Fibroblast of lung (primary cell): Measurements from ENCODE around the gene UBN1. TPM values are rescaled to one million over a fixed set of nuclear protein-coding genes. Genes with fewer than 3 reads are reported as not detected.
A peak's percentile ranks its signal among the peaks of the same experiment; 100 is the strongest.

Source experiments
- DNase-seq, 2 donors: peaks; one replicate each; pipeline versions ENCODE4 v3.0.0 to v3.0.0-alpha.2; 2010; ENCODE audit warnings: low read depth in 2 of 2
- H2AFZ ChIP-seq: 2 replicates; pipeline ENCODE4 v1.5.1; 2012; ENCODE audit warnings: low read length, control low read depth, inconsistent platforms
- H3K27ac ChIP-seq: 2 replicates; pipeline ENCODE4 v1.5.1; 2011; ENCODE audit warnings: low read length, control low read depth; ENCODE audit not compliant: insufficient read depth
- H3K27me3 ChIP-seq: 2 replicates; pipeline ENCODE4 v1.5.1; 2011; ENCODE audit warnings: mild to moderate bottlenecking, low read length; ENCODE audit not compliant: control insufficient read depth, insufficient read depth
- H3K36me3 ChIP-seq: 2 replicates; pipeline ENCODE4 v1.5.1; 2011; ENCODE audit warnings: low read length; ENCODE audit not compliant: control insufficient read depth, insufficient read depth
- H3K4me1 ChIP-seq: 2 replicates; pipeline ENCODE4 v1.5.1; 2011; ENCODE audit warnings: low read length; ENCODE audit not compliant: control insufficient read depth, insufficient read depth; ENCODE audit errors: extremely low read depth
- H3K4me2 ChIP-seq: 2 replicates; pipeline ENCODE4 v1.5.1; 2011; ENCODE audit warnings: low read length, control low read depth; ENCODE audit not compliant: insufficient read depth; ENCODE audit errors: extremely low read depth
- H3K4me3 ChIP-seq, 4 experiments: fragments of 200-600 bp in 1 of 4; sonication (generic) in 1 of 4; replicated peaks in 1 of 4; 2 replicates each; pipeline ENCODE4 v1.5.1; 2011 to 2016; ENCODE audit warnings: low read length in 4 of 4, low read depth in 3 of 4, mild to moderate bottlenecking in 3 of 4, control low read depth in 2 of 4, inconsistent platforms in 1 of 4, mixed read lengths in 1 of 4; ENCODE audit not compliant: insufficient read depth in 1 of 4; ENCODE audit errors: control extremely low read depth in 1 of 4
- H3K79me2 ChIP-seq: 2 replicates; pipeline ENCODE4 v1.5.1; 2012; ENCODE audit warnings: mild to moderate bottlenecking, low read length, inconsistent platforms; ENCODE audit not compliant: control insufficient read depth, insufficient read depth
- H3K9ac ChIP-seq: 2 replicates; pipeline ENCODE4 v1.5.1; 2011; ENCODE audit warnings: mild to moderate bottlenecking, low read length, control low read depth; ENCODE audit not compliant: insufficient read depth
- H3K9me3 ChIP-seq: 2 replicates; pipeline ENCODE4 v1.5.1; 2012; ENCODE audit warnings: low read depth, low read length; ENCODE audit not compliant: control insufficient read depth, insufficient read depth
- H4K20me1 ChIP-seq: 2 replicates; pipeline ENCODE4 v1.5.1; 2011; ENCODE audit warnings: low read length; ENCODE audit not compliant: control insufficient read depth, insufficient read depth; ENCODE audit errors: extremely low read depth
- EZH2 ChIP-seq: IDR thresholded peaks from 2 replicates; pipeline ENCODE4 v1.5.1; 2012; ENCODE audit warnings: low read length, control low read depth, mild to moderate bottlenecking; ENCODE audit errors: missing control alignments
- polyA plus RNA-seq, 2 donors: library from polyadenylated mRNA; depleted of rRNA in 1 of 2; stranded (reverse) in 1 of 2; unstranded in 1 of 2; fragments of >200 nt; gene quantifications; 2 replicates each; pipeline ENCODE4 v1.2.1, GENCODE V29; 2011 to 2012; ENCODE audit warnings: missing spikeins in 1 of 2
- total RNA-seq: library from RNA; depleted of rRNA; stranded (reverse); fragments of >200 nt; gene quantifications from 2 replicates; pipeline ENCODE4 v1.2.1, GENCODE V29; 2014
- TF ChIP-seq, protein P1 (sequence below), 2 donors: IDR thresholded peaks in 1 of 2; conservative IDR thresholded peaks in 1 of 2; 1 replicate in 1 of 2; 2 replicates in 1 of 2; pipeline ENCODE4 v1.5.1; 2011 to 2012; ENCODE audit warnings: low read length in 2 of 2, control low read depth in 1 of 2, inconsistent platforms in 1 of 2, low read depth in 1 of 2, mild to moderate bottlenecking in 1 of 2

UBN1 gene
- total and polyA plus RNA-seq, 2 donors (not counting 1 experiment from before 2014, with no cell fraction given) = 13.6 to 21.1 TPM

DNA sequence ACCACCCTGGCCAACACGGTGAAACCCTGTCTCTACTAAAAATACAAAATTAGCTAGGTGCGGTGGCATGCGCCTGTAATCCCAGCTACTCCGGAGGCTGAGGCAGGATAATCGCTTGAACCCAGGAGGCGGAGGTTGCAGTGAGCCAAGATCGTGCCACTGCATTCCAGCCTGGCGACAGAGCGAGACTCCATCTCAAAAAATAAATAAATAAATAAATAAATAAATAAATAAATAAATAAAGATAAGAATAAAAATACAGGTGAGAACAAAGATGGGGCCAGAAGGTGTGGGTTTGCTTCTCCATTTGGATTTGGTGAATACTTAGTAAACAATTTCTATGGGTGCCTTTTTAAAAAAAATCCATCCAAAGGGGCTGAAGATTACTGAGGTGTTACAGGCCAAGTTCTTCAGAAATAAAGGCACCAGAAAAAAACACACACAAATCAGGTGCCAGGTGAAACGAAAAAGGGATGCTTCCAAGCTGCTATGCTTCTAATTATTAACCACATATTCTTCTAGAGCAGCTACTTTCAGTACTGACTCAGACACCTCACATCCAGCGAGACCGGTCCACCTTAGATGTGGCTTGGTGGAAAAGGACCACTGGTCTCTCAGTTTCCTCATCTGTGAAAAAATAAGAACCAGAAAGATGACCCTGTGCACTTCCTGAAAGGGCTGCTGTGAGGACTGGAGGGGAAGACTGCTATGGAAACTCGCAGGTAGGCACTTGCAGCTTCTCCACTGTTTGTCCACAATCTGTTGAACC, 9.4 kb upstream of the UBN1 start:
- Histone ChIP-seq H3K4me2 (no peak overlapping the region), H4K20me1 (no peaks in the 10 kb centered on the region), H3K4me1 (no peaks in the 10 kb centered on the region), H3K79me2 (peaks cover 3% of the 10 kb centered on the region), H3K9me3 (no peaks in the 10 kb centered on the region), H3K36me3 (peaks cover 7% of the 10 kb centered on the region), H3K9ac (no peak overlapping the region), H3K27ac (no peak overlapping the region), H2AFZ (no peak overlapping the region), H3K4me3 (no peak overlapping the region), H3K27me3 (no peaks in the 10 kb centered on the region)
- no peak for DNase-seq
- TF ChIP-seq, protein P1, sequence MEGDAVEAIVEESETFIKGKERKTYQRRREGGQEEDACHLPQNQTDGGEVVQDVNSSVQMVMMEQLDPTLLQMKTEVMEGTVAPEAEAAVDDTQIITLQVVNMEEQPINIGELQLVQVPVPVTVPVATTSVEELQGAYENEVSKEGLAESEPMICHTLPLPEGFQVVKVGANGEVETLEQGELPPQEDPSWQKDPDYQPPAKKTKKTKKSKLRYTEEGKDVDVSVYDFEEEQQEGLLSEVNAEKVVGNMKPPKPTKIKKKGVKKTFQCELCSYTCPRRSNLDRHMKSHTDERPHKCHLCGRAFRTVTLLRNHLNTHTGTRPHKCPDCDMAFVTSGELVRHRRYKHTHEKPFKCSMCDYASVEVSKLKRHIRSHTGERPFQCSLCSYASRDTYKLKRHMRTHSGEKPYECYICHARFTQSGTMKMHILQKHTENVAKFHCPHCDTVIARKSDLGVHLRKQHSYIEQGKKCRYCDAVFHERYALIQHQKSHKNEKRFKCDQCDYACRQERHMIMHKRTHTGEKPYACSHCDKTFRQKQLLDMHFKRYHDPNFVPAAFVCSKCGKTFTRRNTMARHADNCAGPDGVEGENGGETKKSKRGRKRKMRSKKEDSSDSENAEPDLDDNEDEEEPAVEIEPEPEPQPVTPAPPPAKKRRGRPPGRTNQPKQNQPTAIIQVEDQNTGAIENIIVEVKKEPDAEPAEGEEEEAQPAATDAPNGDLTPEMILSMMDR (conservative IDR thresholded peaks at IDR 0.05 in 1 of 2, IDR thresholded peaks at IDR 0.05 in 1 of 2; ENCODE audit: low read depth in 1 of 2, low read length in 2 of 2) = no peak
- TF ChIP-seq EZH2 = no peak

- H3K36me3 ChIP-seq = peaks cover 10% of the 10 kb centered on the region
- no peak overlapping the region for H2AFZ ChIP-seq
- H3K9me3 ChIP-seq = no peaks in the 10 kb centered on the region
- no peaks in the 10 kb centered on the region for H4K20me1 ChIP-seq
- H3K9ac ChIP-seq = no peak overlapping the region
- peaks cover 16% of the 10 kb centered on the region for H3K79me2 ChIP-seq
- H3K4me2 ChIP-seq = no peak overlapping the region
- TF ChIP-seq, protein P1 (conservative IDR thresholded peaks at IDR 0.05 in 1 of 2, IDR thresholded peaks at IDR 0.05 in 1 of 2; ENCODE audit: low read depth in 1 of 2, low read length in 2 of 2) = no peak
- no peak for TF ChIP-seq EZH2
- no peaks in the 10 kb centered on the region for H3K27me3 ChIP-seq
- no peaks in the 10 kb centered on the region for H3K4me1 ChIP-seq
- DNase-seq = peak in 1 of 2 donors; percentile 13
- no peak overlapping the region for H3K4me3 ChIP-seq
- H3K27ac ChIP-seq = no peak overlapping the region
Observed at GRCh38 chr16:4839942-4840341, 7.3 kb upstream of the UBN1 start.

GRCh38 chr16:4840984-4841383, 6.3 kb upstream of the UBN1 start:
- Histone ChIP-seq H3K4me2 (no peak overlapping the region), H3K36me3 (peaks cover 10% of the 10 kb centered on the region), H2AFZ (no peak overlapping the region), H3K27ac (no peak overlapping the region), H3K9me3 (no peaks in the 10 kb centered on the region), H3K9ac (no peak overlapping the region), H3K27me3 (no peaks in the 10 kb centered on the region), H3K4me3 (no peak overlapping the region), H3K4me1 (no peaks in the 10 kb centered on the region), H3K79me2 (peaks cover 25% of the 10 kb centered on the region), H4K20me1 (no peaks in the 10 kb centered on the region)
- no peak for TF ChIP-seq EZH2
- TF ChIP-seq, protein P1 (conservative IDR thresholded peaks at IDR 0.05 in 1 of 2, IDR thresholded peaks at IDR 0.05 in 1 of 2; ENCODE audit: low read depth in 1 of 2, low read length in 2 of 2) = no peak
- DNase-seq = no peak
